ENCODE data around the gene SBF2. TPM values are rescaled to one million over a fixed set of nuclear protein-coding genes. Genes with fewer than 3 reads are reported as not detected.

The SBF2 gene
- total and polyA plus RNA-seq, 9 of the 15 experiments (the other 6 are each of a cell fraction or from before 2014, with no cell fraction given) = 0.80 to 9.5 (median 5.0) TPM

GRCh38 chr11:9759519-9760192 lies 534.4 kb downstream of the SBF2 start:
- CTCF ChIA-PET (ENCODE audit: low intra/inter-chr PET ratio) = interaction anchor here (2.8 kb wide), 1 partner anchor 563 kb away, joined by 25 read pairs; no protein-coding TSS in a partner anchor
- intact Hi-C loops (cut with micrococcal nuclease) = loop anchor here (1.0 to 10.0 kb wide), 6 partner anchors 214 to 608 kb away; partner anchors contain the start of gene ADM
- peak; percentile 89 for FAIRE-seq
- POLR2A ChIA-PET = interaction anchor here (0.8 to 1.2 kb wide), 3 partner anchors 307 to 551 kb away, joined by 3 to 4 read pairs (median 3); no protein-coding TSS in a partner anchor
- 46% methylated on average over 10 of the region's 10 CpGs for WGBS (ENCODE audit: insufficient coverage, low coverage, missing lambda C conversion rate)
- peaks cover 7% of the 10 kb centered on the region for H3K9me1 ChIP-seq (ENCODE audit: control insufficient read depth, insufficient read depth, low read length)
- peak overlapping the region; percentile 99; the same call in 1 of the 2 replicates for H2AFZ ChIP-seq (ENCODE audit: low read depth, low read length)
- peak overlapping the region; percentile 87 to 97; a peak in 2 of 4 replicates for H3K9ac ChIP-seq (ENCODE audit: insufficient read depth in 1 of 2, low read depth in 2 of 2, low read length in 2 of 2)
- H3K4me2 ChIP-seq (ENCODE audit: insufficient read depth, low read length) = peak overlapping the region; percentile 97
- H3K36me3 ChIP-seq (ENCODE audit: control insufficient read depth, insufficient read depth, low read length) = no peaks in the 10 kb centered on the region
- BruUV-seq (replicated peaks) = no TSS peak
- no peaks in the 10 kb centered on the region; the same call in 1 of the 2 replicates for H4K20me1 ChIP-seq (replicated peaks; ENCODE audit: control insufficient read depth, insufficient read depth, low read length)
- in situ Hi-C loops (cut with MboI) = loop anchor here (5.0 to 10.0 kb wide), 2 partner anchors 208 to 555 kb away; no protein-coding TSS in a partner anchor
- H3K9me3 ChIP-seq (replicated peaks; ENCODE audit: control insufficient read depth, insufficient read depth, low read depth, low read length) = no peaks in the 10 kb centered on the region
- H3K4me1 ChIP-seq (replicated peaks in 1 of 2; ENCODE audit: control insufficient read depth in 2 of 2, insufficient read depth in 2 of 2, low read length in 2 of 2) = peaks cover 22 to 23% of the 10 kb centered on the region in 2 experiments
- ATAC-seq = 0 out of 3 replicates have a peak, but pooled peaks have one; percentile 7
- H3K79me2 ChIP-seq (ENCODE audit: control insufficient read depth, insufficient read depth, low read length) = no peaks in the 10 kb centered on the region
- no peaks in the 10 kb centered on the region; a peak in 1 of 5 replicates for H3K27me3 ChIP-seq (ENCODE audit: control insufficient read depth in 2 of 2, insufficient read depth in 2 of 2, low read length in 2 of 2)
- peak; percentile 42 to 71 (median 57) for DNase-seq (ENCODE audit: extremely low read depth in 1 of 4, low spot score in 3 of 4)
- no peak overlapping the region; the same call in 2 of the 3 replicates for H3K27ac ChIP-seq (ENCODE audit: extremely low read depth, low read depth, low read length)
- no peak overlapping the region for H3K4me3 ChIP-seq
- TF ChIP-seq ARID3A (IDR thresholded peaks at IDR 0.05; ENCODE audit: borderline replicate concordance, low read depth, low read length) = no peak
- peak; percentile 91 for TF ChIP-seq FOSL1 (tag; conservative IDR thresholded peaks at IDR 0.05)
- no peak for TF ChIP-seq YY1 (IDR thresholded peaks at IDR 0.05; ENCODE audit: borderline replicate concordance in 1 of 3, control insufficient read depth in 1 of 3, extremely low read depth in 1 of 3, insufficient read depth in 3 of 3, insufficient read length in 1 of 3, insufficient replicate concordance in 2 of 3, low read depth in 1 of 3, low read length in 2 of 3)
- no peak for TF ChIP-seq HNRNPK (IDR thresholded peaks at IDR 0.05; ENCODE audit: low read depth, low read length, poor library complexity, severe bottlenecking)
- no peak for TF ChIP-seq KDM4B (IDR thresholded peaks at IDR 0.05; ENCODE audit: borderline replicate concordance in 2 of 2, low read depth in 1 of 2)
- TF ChIP-seq, protein P1, sequence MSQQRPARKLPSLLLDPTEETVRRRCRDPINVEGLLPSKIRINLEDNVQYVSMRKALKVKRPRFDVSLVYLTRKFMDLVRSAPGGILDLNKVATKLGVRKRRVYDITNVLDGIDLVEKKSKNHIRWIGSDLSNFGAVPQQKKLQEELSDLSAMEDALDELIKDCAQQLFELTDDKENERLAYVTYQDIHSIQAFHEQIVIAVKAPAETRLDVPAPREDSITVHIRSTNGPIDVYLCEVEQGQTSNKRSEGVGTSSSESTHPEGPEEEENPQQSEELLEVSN (IDR thresholded peaks at IDR 0.05; ENCODE audit: borderline replicate concordance in 1 of 2, extremely low read depth in 1 of 2, insufficient read depth in 1 of 2, insufficient read length in 1 of 2, low read depth in 1 of 2, low read length in 1 of 2, poor library complexity in 1 of 2, severe bottlenecking in 1 of 2) = peak in 1 of 2 experiments; percentile 39
- TF ChIP-seq ESRRB (CRISPR knock-in tag; IDR thresholded peaks at IDR 0.05; ENCODE audit: borderline replicate concordance) = no peak
- TF ChIP-seq TFAP4 (CRISPR knock-in tag; IDR thresholded peaks at IDR 0.05; ENCODE audit: borderline replicate concordance) = peak; percentile 91
- TF ChIP-seq TBP (optimal IDR thresholded peaks at IDR 0.05; ENCODE audit: low read depth, low read length) = no peak
- TF ChIP-seq, protein P2, sequence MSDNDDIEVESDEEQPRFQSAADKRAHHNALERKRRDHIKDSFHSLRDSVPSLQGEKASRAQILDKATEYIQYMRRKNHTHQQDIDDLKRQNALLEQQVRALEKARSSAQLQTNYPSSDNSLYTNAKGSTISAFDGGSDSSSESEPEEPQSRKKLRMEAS (CRISPR knock-in tag; IDR thresholded peaks at IDR 0.05) = peak; percentile 87
- peak; percentile 47; the same call in 1 of the 2 replicates for TF ChIP-seq SPI1 (IDR thresholded peaks at IDR 0.05; ENCODE audit: borderline replicate concordance, low read depth, low read length)
- TF ChIP-seq CBX3 (IDR thresholded peaks at IDR 0.05; ENCODE audit: borderline replicate concordance in 1 of 2, low read length in 2 of 2) = no peak
